HL-60 (cell line): Measurements from ENCODE around the gene CLSTN2.

Experiments
- REST ChIP-seq: IDR thresholded peaks from 2 replicates; pipeline ENCODE4 v1.6.1; 2012; ENCODE audit warnings: low read depth; ENCODE audit not compliant: insufficient replicate concordance
- TF ChIP-seq, protein P1 (sequence below): IDR thresholded peaks from one replicate; pipeline ENCODE4 v1.5.1; 2011; ENCODE audit warnings: low read length, control low read depth, inconsistent platforms; ENCODE audit not compliant: insufficient read depth

DNA sequence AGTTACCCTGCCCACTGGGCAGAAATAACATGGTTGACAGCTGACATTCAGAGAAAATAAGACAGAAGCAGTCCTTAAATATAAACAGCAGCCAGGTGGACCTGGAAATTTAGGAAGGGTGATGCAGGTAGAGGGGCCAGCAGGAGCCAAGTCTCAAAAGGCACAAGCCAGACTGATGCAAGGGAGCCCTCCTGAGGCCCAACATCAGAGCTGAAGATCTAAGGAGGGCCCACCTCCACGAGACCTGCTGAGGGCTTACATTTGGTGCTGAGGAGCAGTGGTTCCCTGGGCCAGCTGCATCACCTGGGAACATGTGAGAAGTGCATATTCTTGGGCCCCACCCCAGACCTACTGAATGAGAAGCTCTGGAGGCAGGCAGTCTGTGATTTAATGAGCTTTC lies 637.3 kb downstream of the CLSTN2 start:
- TF ChIP-seq, protein P1, sequence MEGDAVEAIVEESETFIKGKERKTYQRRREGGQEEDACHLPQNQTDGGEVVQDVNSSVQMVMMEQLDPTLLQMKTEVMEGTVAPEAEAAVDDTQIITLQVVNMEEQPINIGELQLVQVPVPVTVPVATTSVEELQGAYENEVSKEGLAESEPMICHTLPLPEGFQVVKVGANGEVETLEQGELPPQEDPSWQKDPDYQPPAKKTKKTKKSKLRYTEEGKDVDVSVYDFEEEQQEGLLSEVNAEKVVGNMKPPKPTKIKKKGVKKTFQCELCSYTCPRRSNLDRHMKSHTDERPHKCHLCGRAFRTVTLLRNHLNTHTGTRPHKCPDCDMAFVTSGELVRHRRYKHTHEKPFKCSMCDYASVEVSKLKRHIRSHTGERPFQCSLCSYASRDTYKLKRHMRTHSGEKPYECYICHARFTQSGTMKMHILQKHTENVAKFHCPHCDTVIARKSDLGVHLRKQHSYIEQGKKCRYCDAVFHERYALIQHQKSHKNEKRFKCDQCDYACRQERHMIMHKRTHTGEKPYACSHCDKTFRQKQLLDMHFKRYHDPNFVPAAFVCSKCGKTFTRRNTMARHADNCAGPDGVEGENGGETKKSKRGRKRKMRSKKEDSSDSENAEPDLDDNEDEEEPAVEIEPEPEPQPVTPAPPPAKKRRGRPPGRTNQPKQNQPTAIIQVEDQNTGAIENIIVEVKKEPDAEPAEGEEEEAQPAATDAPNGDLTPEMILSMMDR, result no peak
- TF ChIP-seq REST, result no peak
